Esophagus muscularis mucosa (tissue), 4 donors: ENCODE data around the gene PHACTR3. TPM values are rescaled to one million over a fixed set of nuclear protein-coding genes. Genes with fewer than 3 reads are reported as not detected.
"Not testable (repeated sequence)": the region's sequence is repeated elsewhere in the genome, so short reads cannot be mapped to it uniquely, and the experiment has no call there.

Experiments
- DNase-seq: peaks from one replicate; pipeline ENCODE4 v3.0.0-alpha.2; 2017; ENCODE audit errors: extremely low spot score
- H3K27ac ChIP-seq, 4 donors: fragments of 200-600 bp; sonication (generic); replicated peaks in 1 of 4; 1 replicate in 3 of 4; 2 replicates in 1 of 4; pipeline ENCODE4 v1.5.1; 2016 to 2019; ENCODE audit warnings: mild to moderate bottlenecking in 1 of 4
- H3K27me3 ChIP-seq, 4 donors: fragments of 200-600 bp; sonication (generic); one replicate each; pipeline versions ENCODE4 v1.5.1 to v1.6.0; 2016 to 2019
- H3K36me3 ChIP-seq, 4 donors: fragments of 200-600 bp; sonication (generic); one replicate each; pipeline ENCODE4 v1.5.1; 2016 to 2019
- H3K4me1 ChIP-seq, 4 donors: fragments of 200-600 bp; sonication (generic); one replicate each; pipeline ENCODE4 v1.5.1; 2016 to 2019
- H3K4me3 ChIP-seq, 4 donors: fragments of 200-600 bp; sonication (generic); 1 replicate in 2 of 4; 2 replicates in 2 of 4; pipeline ENCODE4 v1.5.1; 2016 to 2019; ENCODE audit warnings: mild to moderate bottlenecking in 4 of 4, moderate library complexity in 1 of 4
- H3K9me3 ChIP-seq, 4 donors: fragments of 200-600 bp; sonication (generic); 1 replicate in 3 of 4; 2 replicates in 1 of 4; pipeline ENCODE4 v1.5.1; 2016 to 2019
- CTCF ChIP-seq, 3 experiments: fragments of 200-600 bp in 2 of 3; fragments of 450-650 bp in 1 of 3; sonication (generic) in 2 of 3; IDR thresholded peaks; one replicate each; pipeline ENCODE4 v1.5.1; 2017 to 2019; ENCODE audit warnings: antibody characterized with exemption in 3 of 3, mild to moderate bottlenecking in 2 of 3, moderate library complexity in 1 of 3
- EP300 ChIP-seq: sonication (generic); formaldehyde crosslinking; IDR thresholded peaks from one replicate; pipeline ENCODE4 v1.6.1; 2017; ENCODE audit warnings: antibody characterized with exemption
- POLR2A ChIP-seq: fragments of 450-650 bp; IDR thresholded peaks from one replicate; pipeline ENCODE4 v1.6.1; 2017; ENCODE audit warnings: antibody characterized with exemption, moderate library complexity, mild to moderate bottlenecking, low read depth
- POLR2AphosphoS5 ChIP-seq, 2 donors: sonication (generic); formaldehyde crosslinking; IDR thresholded peaks; one replicate each; pipeline ENCODE4 v1.6.1; 2017; ENCODE audit warnings: antibody characterized with exemption in 2 of 2
- WGBS: methylation state at CpG from one replicate; pipeline ENCODE4 v1.1.5; 2018; 5-methylcytosine and 5-hydroxymethylcytosine counted together
- intact Hi-C: fragments of 100-400 bp; cut with DNase I; formaldehyde crosslinking; loops from one replicate; pipeline ENCODE4 v1.15.1; 2023
- small RNA-seq, 3 donors: library from RNA; depleted of rRNA; stranded (forward); fragments of <200 nt; gene quantifications; one replicate each; pipeline ENCODE3, GENCODE V24; 2016
- total RNA-seq, 4 donors: library from RNA; depleted of rRNA; stranded (reverse); fragments of >200 nt; gene quantifications; one replicate each; pipeline versions ENCODE4 v1.1.0 to v1.2.1, GENCODE V29; 2016

PHACTR3 gene
- total RNA-seq, 4 donors from 2014 or later = 0.17 to 0.86 (median 0.56) TPM

DNA sequence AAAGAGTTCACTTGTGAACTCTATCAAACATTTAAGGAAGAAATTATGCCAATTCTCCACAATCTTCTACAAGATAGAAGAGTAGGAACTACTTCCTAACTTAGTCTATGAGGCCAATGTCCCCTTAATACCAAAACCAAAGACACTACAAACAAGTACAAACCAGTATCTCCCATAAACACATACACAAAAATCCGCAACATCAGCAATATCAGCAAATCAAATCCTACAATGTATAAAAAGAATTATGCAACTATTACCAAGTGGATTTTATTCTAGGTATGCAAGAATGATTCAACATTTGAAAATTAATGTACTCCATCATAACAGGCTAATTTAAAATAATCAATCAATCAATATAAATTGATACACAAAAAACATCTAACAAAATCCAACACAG, 283.7 kb downstream of the PHACTR3 start:
- no peak overlapping the region for H3K4me3 ChIP-seq
- H3K27me3 ChIP-seq = no peaks in the 10 kb centered on the region
- DNase-seq = no peak
- no peaks in the 10 kb centered on the region for H3K9me3 ChIP-seq
- TF ChIP-seq POLR2A = no peak
- TF ChIP-seq EP300 = no peak
- no peak for TF ChIP-seq CTCF (IDR thresholded peaks at IDR 0.05)
- TF ChIP-seq POLR2AphosphoS5 (IDR thresholded peaks at IDR 0.05) = no peak
- H3K4me1 ChIP-seq = no peaks in the 10 kb centered on the region
- intact Hi-C loops = no loop called here
- WGBS = 89% methylated on average over 1 of the region's 1 CpG
- H3K27ac ChIP-seq = no peak overlapping the region
- H3K36me3 ChIP-seq = no peaks in the 10 kb centered on the region

- DNase-seq, H3K4me3 ChIP-seq, H3K27me3 ChIP-seq, H3K9me3 ChIP-seq, intact Hi-C loops, H3K27ac ChIP-seq, H3K4me1 ChIP-seq, H3K36me3 ChIP-seq: not testable (repeated sequence)
- WGBS = 91% methylated on average over 2 of the region's 2 CpGs
Measured at GRCh38 chr20:59890035-59890434, 285.7 kb downstream of the PHACTR3 start.

GRCh38 chr20:59891581-59891980, 287.2 kb downstream of the PHACTR3 start:
- Histone ChIP-seq H3K27ac (no peak overlapping the region), H3K27me3 (no peaks in the 10 kb centered on the region), H3K36me3 (no peaks in the 10 kb centered on the region), H3K4me1 (no peaks in the 10 kb centered on the region), H3K9me3 (no peaks in the 10 kb centered on the region), H3K4me3 (no peak overlapping the region)
- intact Hi-C loops = no loop called here
- TF ChIP-seq EP300 (no peak), POLR2AphosphoS5 (IDR thresholded peaks at IDR 0.05) (no peak), CTCF (IDR thresholded peaks at IDR 0.05) (no peak), POLR2A (no peak)
- DNase-seq = no peak
- 75% methylated on average over 1 of the region's 1 CpG for WGBS

DNA sequence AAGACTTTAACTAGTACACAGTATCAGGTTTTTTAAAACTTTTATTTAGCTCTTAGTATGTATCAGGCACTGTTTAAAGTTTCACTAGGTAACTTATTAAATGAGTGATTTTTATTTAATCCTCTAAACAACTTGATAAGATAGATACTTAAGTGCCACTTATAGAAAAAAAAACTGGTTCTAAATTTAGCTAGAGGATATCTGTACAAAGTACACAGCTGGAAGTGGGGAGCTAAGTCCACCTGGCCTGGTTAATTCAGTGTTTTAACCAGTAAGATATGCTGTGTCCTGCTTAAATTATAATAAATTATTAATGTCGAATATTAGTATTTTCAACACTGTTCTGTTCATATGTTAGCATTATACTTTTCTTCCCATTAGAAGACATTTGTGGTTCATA, 291.6 kb downstream of the PHACTR3 start:
- Histone ChIP-seq H3K4me1 (no peaks in the 10 kb centered on the region), H3K4me3 (no peak overlapping the region), H3K9me3 (no peaks in the 10 kb centered on the region), H3K27me3 (no peaks in the 10 kb centered on the region), H3K36me3 (no peaks in the 10 kb centered on the region), H3K27ac (no peak overlapping the region)
- 83% methylated on average over 1 of the region's 1 CpG for WGBS
- DNase-seq = no peak
- no peak for TF ChIP-seq CTCF (IDR thresholded peaks at IDR 0.05)
- no peak for TF ChIP-seq EP300
- TF ChIP-seq POLR2A = no peak
- TF ChIP-seq POLR2AphosphoS5 (IDR thresholded peaks at IDR 0.05) = no peak
- intact Hi-C loops = no loop called here

Small RNA genes lying within 50 kb of the gene (small RNA-seq; reads per million reads assigned to genes)
- gene RNU7-141P = 0 reads per million in 3 donors
